Measurements from ENCODE around the gene MGRN1.
A peak's percentile ranks its signal among the peaks of the same experiment; 100 is the strongest.

The MGRN1 gene

GRCh38 chr16:4624015-4624826, at the start of gene MGRN1:
Gene MGRN1 (plus strand): TSS chr16:4624826. CDS start chr16:4624961, 135 bp downstream.
- peak; percentile 95 for DNase-seq

DNA sequence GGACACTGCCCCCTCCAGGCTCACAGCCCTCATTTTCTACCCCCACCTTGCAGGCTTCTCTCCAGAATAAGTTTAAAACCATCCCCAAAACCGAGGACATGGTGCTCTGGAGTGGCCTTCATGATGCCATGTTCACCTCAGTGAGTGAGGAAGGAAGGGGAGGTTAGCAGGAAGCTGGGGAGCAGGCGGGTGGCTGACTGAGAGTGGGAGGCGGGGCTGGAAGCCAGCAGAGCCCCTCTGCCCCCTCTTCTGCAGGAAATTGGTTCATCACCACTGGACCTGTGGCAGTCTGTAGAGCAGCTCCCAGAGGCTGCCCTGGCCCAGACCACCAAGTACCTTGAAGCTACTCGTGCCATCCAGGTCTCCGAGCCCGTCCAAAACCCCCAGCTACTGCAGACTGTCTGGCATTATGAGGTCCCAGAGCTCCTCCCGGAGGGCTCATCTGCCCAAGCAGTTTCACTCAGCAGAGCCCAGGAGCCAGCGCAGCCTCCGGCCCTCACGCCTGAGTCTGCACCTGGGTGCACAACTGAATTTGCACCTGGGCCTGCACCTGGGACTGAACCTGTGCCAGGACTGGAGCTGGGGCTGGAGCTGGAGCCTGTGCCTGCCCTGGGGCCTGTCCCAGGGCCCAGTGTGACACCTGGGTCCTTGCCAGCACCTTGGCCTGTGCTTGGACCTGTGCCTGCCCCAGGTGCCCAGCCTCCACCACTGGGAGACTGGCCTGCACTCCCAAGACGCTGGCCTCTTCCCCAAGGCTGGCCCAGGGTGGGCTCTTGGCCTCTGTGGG, 49.5 kb upstream of the MGRN1 start:
- DNase-seq: no peak

DNA sequence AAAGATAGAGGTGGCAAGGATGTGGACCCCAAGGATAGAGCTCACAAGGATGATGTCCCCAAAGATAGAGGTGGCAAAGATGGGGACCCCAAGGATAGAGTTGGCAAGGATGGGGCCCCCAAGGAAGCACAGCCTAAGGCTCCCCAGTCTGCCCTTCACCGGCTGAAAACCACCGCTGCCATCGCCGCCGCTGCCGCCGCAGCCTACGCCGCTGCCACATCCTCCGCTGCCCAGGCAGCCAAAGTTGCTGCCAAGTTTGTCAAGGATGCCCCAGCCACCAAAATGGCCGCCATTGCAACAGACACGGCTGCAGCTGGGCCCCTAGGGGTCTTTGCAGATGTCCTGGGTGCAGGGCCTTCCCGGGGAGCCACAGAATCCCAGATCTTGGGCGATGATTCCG, 48.6 kb upstream of the MGRN1 start:
- DNase-seq: no peak

- DNase-seq: no peak
These were observed 45.6 kb upstream of the MGRN1 start for GRCh38 chr16:4578961-4579530.

DNA sequence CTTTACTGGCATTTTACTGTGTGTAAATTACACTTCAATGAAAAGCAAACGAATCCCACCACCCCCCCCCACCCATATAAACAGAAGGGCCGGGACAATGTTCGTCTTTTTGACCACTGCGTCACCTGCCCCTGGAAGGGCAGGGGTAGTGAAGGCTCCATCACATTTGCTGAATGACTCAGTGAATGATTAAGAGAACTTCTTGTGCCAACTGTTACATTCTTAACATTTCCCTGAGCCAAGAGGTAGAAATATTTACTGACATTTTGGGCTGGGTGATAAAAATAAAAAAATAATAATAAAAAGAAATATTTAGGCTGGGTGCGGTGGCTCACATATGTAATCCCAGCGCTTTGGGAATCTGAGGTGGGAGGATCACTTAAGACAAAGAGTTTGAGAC, 44.4 kb upstream of the MGRN1 start:
- DNase-seq: no peak

DNA sequence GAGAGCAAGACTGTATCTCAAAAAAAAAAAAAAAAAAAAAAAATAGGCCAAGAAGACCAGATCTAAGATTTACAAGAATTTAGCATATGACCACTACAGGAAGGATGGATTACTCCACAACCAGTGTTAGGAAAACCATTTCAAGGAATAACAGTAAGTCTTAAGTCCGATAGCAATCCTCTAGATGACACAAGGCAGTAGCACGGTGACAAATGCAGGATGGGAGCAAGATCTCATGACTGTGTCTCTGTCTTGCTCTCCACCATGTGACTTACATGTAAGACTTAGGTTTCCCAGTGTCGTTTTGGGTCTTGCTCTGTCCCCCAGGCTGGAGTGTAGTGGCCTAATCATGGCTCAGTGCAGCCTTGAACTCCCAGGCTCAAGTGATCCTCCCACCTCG, 40.7 kb upstream of the MGRN1 start:
- no peak for DNase-seq

- no peak for DNase-seq
These were observed 38.3 kb upstream of the MGRN1 start for GRCh38 chr16:4586291-4586690.

GRCh38 chr16:4588386-4588785, 36.2 kb upstream of the MGRN1 start:
- no peak for DNase-seq

DNA sequence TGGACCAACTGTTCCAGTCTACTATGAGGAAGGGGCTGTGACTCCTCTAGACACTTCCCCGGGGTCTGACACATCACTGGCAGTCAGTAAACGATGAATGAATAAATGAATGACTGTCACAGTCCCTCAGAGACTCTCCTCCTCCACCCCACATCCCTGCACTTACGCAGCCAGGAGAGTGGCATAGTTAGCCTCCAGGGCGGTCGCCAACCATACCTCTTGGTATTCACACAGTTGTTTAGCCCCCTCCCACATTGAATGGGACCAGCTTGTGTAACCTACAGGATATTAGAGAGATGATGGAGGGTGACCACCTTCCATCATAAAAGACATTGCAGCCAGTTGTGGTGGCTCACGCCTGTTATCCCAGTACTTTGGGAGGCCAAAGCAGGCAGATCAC, 35.7 kb upstream of the MGRN1 start:
- DNase-seq: no peak

DNA sequence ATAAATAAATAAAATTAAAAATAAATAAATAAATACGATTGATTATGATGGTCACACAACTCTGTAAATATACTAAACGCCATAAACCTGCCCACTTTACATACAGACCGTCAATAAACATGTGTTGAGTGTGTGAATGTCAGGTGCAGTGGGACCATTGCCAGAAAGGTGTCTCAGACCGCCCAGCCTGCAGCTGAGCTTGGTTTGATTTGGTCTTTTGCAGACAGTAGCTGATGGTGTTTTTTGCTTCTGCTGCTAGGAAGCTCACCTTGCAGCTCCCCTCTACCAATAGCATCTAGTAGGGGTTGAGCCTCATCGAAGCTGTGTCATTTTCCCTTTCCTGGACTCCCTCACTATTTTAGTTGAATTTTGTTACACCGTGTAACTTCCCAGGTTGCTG, 33.4 kb upstream of the MGRN1 start:
- DNase-seq: no peak

DNA sequence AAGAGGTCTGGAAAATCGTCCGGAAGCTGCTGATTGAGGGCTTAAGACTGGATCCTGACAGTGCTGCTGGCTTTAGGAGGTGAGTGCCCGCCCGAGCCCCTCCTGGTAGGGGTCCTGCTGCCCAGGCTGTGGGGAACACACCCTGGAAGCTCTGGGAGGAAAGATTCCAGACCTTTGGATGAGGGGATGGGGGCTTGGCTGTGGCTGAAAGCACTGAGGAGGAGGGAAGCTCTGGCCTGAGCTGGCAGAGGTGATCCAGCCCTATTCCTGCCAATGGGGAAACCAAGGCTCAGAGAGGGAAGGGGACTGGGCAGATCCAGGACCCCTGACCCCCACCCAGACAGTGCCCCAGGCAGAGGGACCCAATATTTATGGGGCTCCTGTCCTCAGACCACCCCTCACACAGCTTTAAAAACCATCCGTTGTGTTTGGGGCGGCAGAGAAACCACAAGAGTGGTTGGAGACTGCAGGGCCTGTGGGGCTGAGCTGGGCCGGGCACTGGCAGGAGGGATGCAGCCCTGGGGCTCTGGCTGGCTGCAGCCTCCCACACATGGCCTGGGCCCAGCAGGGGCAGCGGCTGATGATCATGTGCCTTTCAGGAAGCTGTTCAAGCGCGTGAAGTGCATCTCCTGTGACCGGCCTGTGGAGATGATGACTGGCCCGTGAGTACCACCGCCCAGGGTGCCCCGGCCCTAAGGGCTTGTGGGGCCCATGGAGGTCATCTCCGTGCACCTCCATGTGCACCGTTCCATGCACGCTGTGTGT, 32.7 kb upstream of the MGRN1 start:
- DNase-seq: no peak

DNA sequence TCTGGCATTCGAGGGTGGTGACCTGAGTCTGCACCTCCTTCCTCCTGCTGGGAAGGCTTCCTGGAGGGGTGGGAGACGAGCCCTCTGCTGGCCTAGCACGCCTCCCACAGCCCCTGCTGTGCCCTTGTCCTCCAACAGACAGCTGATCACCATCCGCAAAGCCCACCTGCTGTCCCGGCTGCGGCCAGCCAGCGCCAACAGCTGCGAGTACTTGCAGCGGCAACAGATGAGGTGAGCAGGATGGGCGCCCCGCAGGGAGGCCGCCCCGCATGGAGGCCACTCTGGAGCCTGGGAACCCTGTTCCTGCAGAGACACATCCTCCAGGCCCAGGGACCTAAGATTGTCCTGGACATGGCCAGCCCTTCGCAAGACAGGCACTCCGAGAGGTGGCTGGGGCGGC, 31.5 kb upstream of the MGRN1 start:
- DNase-seq: no peak

- DNase-seq: no peak
These were observed 29.9 kb upstream of the MGRN1 start for GRCh38 chr16:4594433-4595410.

- no peak for DNase-seq
These were observed 27.5 kb upstream of the MGRN1 start for GRCh38 chr16:4597174-4597573.

GRCh38 chr16:4599037-4599436, 25.6 kb upstream of the MGRN1 start:
- DNase-seq: no peak

DNA sequence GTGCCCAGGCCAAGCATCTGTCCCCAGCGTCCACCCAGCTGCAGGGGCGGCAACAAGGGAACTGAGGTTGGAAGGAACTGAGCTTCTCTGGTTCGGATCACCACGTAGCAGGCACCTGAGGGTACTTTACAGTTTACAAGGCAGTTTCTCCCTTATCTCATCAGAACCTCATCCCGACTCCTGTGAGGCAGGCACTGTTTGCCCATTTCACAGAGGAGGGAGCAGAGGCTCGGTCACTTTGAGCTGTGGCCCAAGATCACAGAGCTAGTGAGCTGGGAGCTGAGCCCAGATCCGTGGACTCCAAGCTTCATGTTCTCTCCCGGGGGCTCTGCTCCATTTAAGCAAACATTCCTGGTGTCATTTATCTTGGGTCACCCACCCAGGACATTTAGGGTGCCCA, 25.1 kb upstream of the MGRN1 start:
- no peak for DNase-seq

DNA sequence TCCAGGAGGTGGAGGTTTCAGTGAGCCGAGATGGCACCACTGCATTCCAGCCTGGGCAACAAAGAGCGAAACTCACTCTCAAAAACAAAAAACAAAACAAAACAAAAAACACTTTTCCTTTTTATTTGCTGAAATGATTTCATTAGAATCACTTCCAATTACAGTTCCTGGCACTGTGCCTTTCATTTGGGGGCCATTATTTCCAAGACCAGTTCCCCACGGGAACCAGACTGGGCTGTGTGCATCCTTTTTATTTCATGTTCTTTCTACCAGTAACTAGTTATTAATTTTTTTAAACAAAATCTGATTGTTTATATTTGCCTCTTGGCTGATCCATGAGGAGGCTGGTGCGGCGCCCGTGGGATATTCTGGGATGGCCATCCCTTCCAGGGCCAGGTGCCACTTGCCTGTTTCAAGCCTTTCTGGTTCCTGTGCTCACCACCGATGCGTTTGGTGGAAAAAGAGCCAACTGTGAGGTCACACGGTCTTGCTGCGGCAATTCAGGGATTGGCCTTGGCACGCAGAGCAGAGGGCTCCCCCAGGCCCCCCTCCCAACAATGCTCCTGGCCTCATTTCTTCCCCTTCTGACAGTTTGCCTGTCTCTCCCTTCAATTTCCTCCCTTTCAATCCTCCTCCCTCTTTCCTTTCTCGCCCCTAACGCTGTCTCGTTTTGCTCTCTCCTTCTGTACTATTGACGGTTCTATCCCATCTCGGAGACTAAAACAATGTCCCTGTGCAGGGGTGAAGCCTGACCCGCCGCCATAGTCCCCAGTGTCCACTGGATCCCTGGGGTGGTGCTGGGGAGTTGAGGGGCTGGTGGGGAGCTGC, 23.4 kb upstream of the MGRN1 start:
- no peak for DNase-seq

- no peak for DNase-seq
These were observed 22.8 kb upstream of the MGRN1 start for GRCh38 chr16:4601864-4602186.

GRCh38 chr16:4602331-4602730, 22.3 kb upstream of the MGRN1 start:
- DNase-seq: no peak

GRCh38 chr16:4603624-4604170, 20.9 kb upstream of the MGRN1 start:
- no peak for DNase-seq

- DNase-seq: no peak
These were observed 20.2 kb upstream of the MGRN1 start for GRCh38 chr16:4604401-4604800.

Measured in stimulated activated CD4-positive, alpha-beta T cell treated with anti-CD3 and anti-CD28 coated beads, Interleukin-15, amount 100 ng/mL, for 24 hours (primary cell).